Endothelial cell of umbilical vein (primary cell): ENCODE results near the gene LGMN. TPM values are rescaled to one million over a fixed set of nuclear protein-coding genes. Genes with fewer than 3 reads are reported as not detected.

ENCODE experiments used
- BruUV-seq: library from RNA; stranded (reverse); fragments of 400-500 nt; replicated peaks from 2 replicates; lab custom pipeline; 2021; lab: Mats Ljungman, UMichigan
- CTCF ChIA-PET: fragments of 300-600, 350-600 bp; sonication (Branson Sonifier 250); formaldehyde crosslinking; loops from one replicate; lab custom pipeline; 2021; ENCODE audit warnings: antibody characterized with exemption, inconsistent platforms; lab: Charles Lee
- POLR2A ChIA-PET: fragments of 300-600, 350-600 bp; sonication (Branson Sonifier 250); formaldehyde crosslinking; loops from one replicate; lab custom pipeline; 2021; ENCODE audit warnings: antibody characterized with exemption, inconsistent platforms; lab: Charles Lee
- DNase-seq: peaks from one replicate; pipeline ENCODE4 v3.0.0-alpha.2; 2011; ENCODE audit warnings: low read depth, low spot score
- FAIRE-seq: peaks from 2 replicates; lab custom pipeline; 2011; peaks lifted over from hg19 to GRCh38; lab: Jason Lieb, UNC
- H2AFZ ChIP-seq: 2 replicates; pipeline ENCODE4 v1.6.0; 2012; ENCODE audit warnings: low read depth, low read length, control low read depth, inconsistent platforms
- H3K27ac ChIP-seq: 2 replicates; pipeline ENCODE4 v1.5.1; 2011; ENCODE audit warnings: low read depth, mild to moderate bottlenecking, control low read depth, low read length, moderate library complexity; ENCODE audit not compliant: insufficient read depth
- H3K27me3 ChIP-seq, 2 experiments: 2 replicates each; pipeline versions ENCODE4 v1.6.0 to v1.6.1; 2011; ENCODE audit warnings: low read length in 2 of 2, mixed read lengths in 1 of 2; ENCODE audit not compliant: control insufficient read depth in 2 of 2, insufficient read depth in 2 of 2
- H3K36me3 ChIP-seq, 2 experiments: 2 replicates in 1 of 2; 3 replicates in 1 of 2; pipeline ENCODE4 v1.5.1; 2011; ENCODE audit warnings: low read length in 2 of 2, mild to moderate bottlenecking in 1 of 2, moderate library complexity in 1 of 2; ENCODE audit not compliant: control insufficient read depth in 2 of 2, insufficient read depth in 2 of 2; ENCODE audit errors: extremely low read depth in 1 of 2
- H3K4me1 ChIP-seq: 3 replicates; pipeline ENCODE4 v1.5.1; 2011; ENCODE audit warnings: mild to moderate bottlenecking, low read length; ENCODE audit not compliant: control insufficient read depth, insufficient read depth; ENCODE audit errors: extremely low read depth
- H3K4me2 ChIP-seq: 2 replicates; pipeline ENCODE4 v1.6.1; 2011; ENCODE audit warnings: low read length, control low read depth, mixed read lengths; ENCODE audit not compliant: insufficient read depth
- H3K4me3 ChIP-seq, 3 experiments: fragments of 200-600 bp in 1 of 3; sonication (generic), shearing (Covaris generic) in 1 of 3; replicated peaks in 1 of 3; 2 replicates each; pipeline ENCODE4 v1.5.1; 2011 to 2016; ENCODE audit warnings: control low read depth in 3 of 3, low read length in 3 of 3, mild to moderate bottlenecking in 2 of 3, inconsistent platforms in 1 of 3, low read depth in 1 of 3, moderate library complexity in 1 of 3; ENCODE audit not compliant: insufficient read depth in 1 of 3
- H3K79me2 ChIP-seq: 2 replicates; pipeline ENCODE4 v1.6.0; 2012; ENCODE audit warnings: low read length, inconsistent platforms; ENCODE audit not compliant: control insufficient read depth, insufficient read depth
- H3K9ac ChIP-seq: replicated peaks from 2 replicates; pipeline ENCODE3; 2011; ENCODE audit warnings: low read length, control low read depth; ENCODE audit not compliant: insufficient read depth; ENCODE audit errors: extremely low read depth
- H3K9me1 ChIP-seq: replicated peaks from 3 replicates; pipeline ENCODE4 v1.6.0; 2011; ENCODE audit warnings: mild to moderate bottlenecking, low read length; ENCODE audit not compliant: control insufficient read depth, insufficient read depth; ENCODE audit errors: extremely low read depth
- H3K9me3 ChIP-seq: replicated peaks from 2 replicates; pipeline ENCODE4 v1.5.1; 2012; ENCODE audit warnings: low read length, inconsistent platforms; ENCODE audit not compliant: control insufficient read depth, insufficient read depth
- H4K20me1 ChIP-seq: replicated peaks from 2 replicates; pipeline ENCODE3; 2011; ENCODE audit warnings: mild to moderate bottlenecking, low read length; ENCODE audit not compliant: control insufficient read depth, insufficient read depth; ENCODE audit errors: extremely low read depth
- EZH2 ChIP-seq: IDR thresholded peaks from 2 replicates; pipeline ENCODE4 v1.6.1; 2012; ENCODE audit warnings: borderline replicate concordance, low read depth, mild to moderate bottlenecking, moderate library complexity, low read length, inconsistent platforms; ENCODE audit not compliant: severe bottlenecking
- FOS ChIP-seq: IDR thresholded peaks from 2 replicates; pipeline ENCODE4 v1.6.1; 2011; ENCODE audit warnings: mild to moderate bottlenecking, low read length, moderate library complexity, borderline replicate concordance; ENCODE audit not compliant: insufficient read depth
- GATA2 ChIP-seq: IDR thresholded peaks from 2 replicates; pipeline ENCODE4 v1.7.0; 2011; ENCODE audit warnings: low read depth, mild to moderate bottlenecking, moderate library complexity, mixed read lengths, low read length; ENCODE audit not compliant: insufficient read length, insufficient read depth
- JUN ChIP-seq: IDR thresholded peaks from 2 replicates; pipeline ENCODE4 v1.6.1; 2011; ENCODE audit warnings: borderline replicate concordance, low read depth; ENCODE audit not compliant: insufficient read length, insufficient read depth
- MYC ChIP-seq: IDR thresholded peaks from one replicate; pipeline ENCODE4 v1.6.1; 2011; ENCODE audit warnings: mild to moderate bottlenecking, low read depth, low read length
- POLR2A ChIP-seq: IDR thresholded peaks from 2 replicates; pipeline ENCODE4 v1.6.1; 2012; ENCODE audit warnings: low read depth, mild to moderate bottlenecking, control low read depth, low read length
- POLR2AphosphoS5 ChIP-seq: IDR thresholded peaks from 2 replicates; pipeline ENCODE4 v1.6.1; 2012; ENCODE audit warnings: low read depth, mild to moderate bottlenecking, control low read depth, low read length, moderate library complexity; ENCODE audit not compliant: insufficient read depth
- dilution Hi-C: fragments of 300-500 bp; cut with MboI; formaldehyde crosslinking; loops from one replicate; pipeline ENCODE4 v1.15.0; 2019; ENCODE audit warnings: low sequenced_read_pairs; ENCODE audit not compliant: extremely low pct_ligation_motif_present
- intact Hi-C: fragments of 100-400 bp; cut with micrococcal nuclease; formaldehyde crosslinking; loops from one replicate; pipeline ENCODE4 v1.10.0; 2022
- polyA plus RNA-seq, 4 experiments: library from polyadenylated mRNA; depleted of rRNA in 3 of 4; stranded (reverse) in 3 of 4; unstranded in 1 of 4; fragments of >200 nt; gene quantifications; 2 replicates each; pipeline versions ENCODE4 v1.2.1 to v1.2.3, GENCODE V29; 2011 to 2012; ENCODE audit warnings: missing spikeins in 1 of 4
- total RNA-seq: library from RNA; stranded (reverse); gene quantifications from 2 replicates; pipeline ENCODE4 v1.2.3, GENCODE V29; 2021
- TF ChIP-seq, protein P1 (sequence below): IDR thresholded peaks from 2 replicates; pipeline ENCODE4 v1.6.1; 2011; ENCODE audit not compliant: insufficient read depth, insufficient read length
- TF ChIP-seq, protein P2 (sequence below), 2 donors: IDR thresholded peaks; 1 replicate in 1 of 2; 2 replicates in 1 of 2; pipeline ENCODE4 v1.5.1; 2011; ENCODE audit warnings: low read length in 2 of 2, mild to moderate bottlenecking in 2 of 2, moderate library complexity in 2 of 2, control low read depth in 1 of 2, inconsistent platforms in 1 of 2, low read depth in 1 of 2; ENCODE audit not compliant: insufficient read depth in 1 of 2; ENCODE audit errors: extremely low read depth in 1 of 2

LGMN gene
- total and polyA plus RNA-seq, 2 donors (not counting 3 experiments of a cell fraction or from before 2014, with no cell fraction given), result 56.7 to 99.2 TPM

DNA sequence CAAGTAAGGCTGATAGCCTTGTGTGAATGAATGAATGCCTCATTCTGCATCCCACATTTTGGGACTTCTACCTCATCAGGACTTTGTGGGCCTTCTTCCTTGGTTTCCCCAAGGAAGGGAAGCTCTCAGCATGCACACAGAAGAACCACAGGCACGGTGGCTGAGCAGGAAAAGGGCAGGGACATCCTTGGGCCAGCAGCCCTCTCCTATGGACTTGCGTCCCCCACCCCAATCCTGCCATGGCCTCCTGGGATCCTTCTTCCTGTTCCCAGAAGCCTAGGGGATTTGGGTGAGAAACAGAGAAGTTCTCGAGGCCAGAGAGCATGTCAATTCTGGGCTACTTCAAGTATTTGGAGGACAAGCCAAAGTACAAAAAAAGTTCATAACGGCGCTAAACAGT, 69.7 kb downstream of the LGMN start:
- no peaks in the 10 kb centered on the region for H3K27me3 ChIP-seq
- FAIRE-seq (no peak), DNase-seq (no peak)
- H3K4me3 ChIP-seq, result no peak overlapping the region
- no peaks in the 10 kb centered on the region for H3K9me3 ChIP-seq
- intact Hi-C loops, result no loop called here
- no peaks in the 10 kb centered on the region for H3K79me2 ChIP-seq
- CTCF ChIA-PET, result no interaction called here
- peaks cover 4% of the 10 kb centered on the region for H3K4me1 ChIP-seq
- H2AFZ ChIP-seq, result no peak overlapping the region
- POLR2A ChIA-PET, result no interaction called here
- H3K27ac ChIP-seq, result no peak overlapping the region
- no peaks in the 10 kb centered on the region for H4K20me1 ChIP-seq
- dilution Hi-C loops, result loop anchor here (25.0 kb wide), 1 partner anchor 316 kb away; no protein-coding TSS in a partner anchor
- TF ChIP-seq, protein P1, sequence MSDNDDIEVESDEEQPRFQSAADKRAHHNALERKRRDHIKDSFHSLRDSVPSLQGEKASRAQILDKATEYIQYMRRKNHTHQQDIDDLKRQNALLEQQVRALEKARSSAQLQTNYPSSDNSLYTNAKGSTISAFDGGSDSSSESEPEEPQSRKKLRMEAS, result no peak
- TF ChIP-seq POLR2AphosphoS5 (no peak), EZH2 (no peak), GATA2 (no peak)
- H3K9me1 ChIP-seq, result no peaks in the 10 kb centered on the region
- H3K4me2 ChIP-seq, result no peak overlapping the region
- H3K9ac ChIP-seq, result no peak overlapping the region
- H3K36me3 ChIP-seq, result peaks cover 0 to 4% of the 10 kb centered on the region in 2 experiments
- BruUV-seq, result no TSS peak

DNA sequence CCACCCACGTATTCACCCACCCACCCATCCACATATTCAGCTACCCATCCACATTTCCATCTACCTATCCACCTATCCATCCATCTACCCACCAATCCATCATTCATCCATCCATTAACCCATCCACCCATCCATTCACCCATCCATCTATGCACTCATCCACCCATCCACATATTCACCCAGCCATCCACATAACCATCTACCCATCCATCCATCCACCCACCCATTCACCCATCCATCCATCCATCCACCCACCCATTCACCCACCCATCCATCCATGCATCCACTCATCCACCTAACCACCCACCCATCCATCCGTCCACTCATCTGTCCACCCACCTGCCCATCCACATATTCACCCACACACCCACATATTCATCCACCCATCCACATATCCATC, 70.5 kb downstream of the LGMN start:
- no TSS peak for BruUV-seq

More for the DNA sequence above, 70.5 kb downstream of the LGMN start:
- ChIA-PET POLR2A (no interaction called here), CTCF (no interaction called here)
- H3K9me3 ChIP-seq, result no peaks in the 10 kb centered on the region
- no peak for TF ChIP-seq GATA2
- TF ChIP-seq FOS, result no peak
- TF ChIP-seq EZH2, result no peak
- TF ChIP-seq POLR2AphosphoS5, result no peak
- no peak for TF ChIP-seq POLR2A
- no peak for TF ChIP-seq JUN
- no peak for TF ChIP-seq MYC
- TF ChIP-seq, protein P1, result no peak
- TF ChIP-seq, protein P2, sequence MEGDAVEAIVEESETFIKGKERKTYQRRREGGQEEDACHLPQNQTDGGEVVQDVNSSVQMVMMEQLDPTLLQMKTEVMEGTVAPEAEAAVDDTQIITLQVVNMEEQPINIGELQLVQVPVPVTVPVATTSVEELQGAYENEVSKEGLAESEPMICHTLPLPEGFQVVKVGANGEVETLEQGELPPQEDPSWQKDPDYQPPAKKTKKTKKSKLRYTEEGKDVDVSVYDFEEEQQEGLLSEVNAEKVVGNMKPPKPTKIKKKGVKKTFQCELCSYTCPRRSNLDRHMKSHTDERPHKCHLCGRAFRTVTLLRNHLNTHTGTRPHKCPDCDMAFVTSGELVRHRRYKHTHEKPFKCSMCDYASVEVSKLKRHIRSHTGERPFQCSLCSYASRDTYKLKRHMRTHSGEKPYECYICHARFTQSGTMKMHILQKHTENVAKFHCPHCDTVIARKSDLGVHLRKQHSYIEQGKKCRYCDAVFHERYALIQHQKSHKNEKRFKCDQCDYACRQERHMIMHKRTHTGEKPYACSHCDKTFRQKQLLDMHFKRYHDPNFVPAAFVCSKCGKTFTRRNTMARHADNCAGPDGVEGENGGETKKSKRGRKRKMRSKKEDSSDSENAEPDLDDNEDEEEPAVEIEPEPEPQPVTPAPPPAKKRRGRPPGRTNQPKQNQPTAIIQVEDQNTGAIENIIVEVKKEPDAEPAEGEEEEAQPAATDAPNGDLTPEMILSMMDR (IDR thresholded peaks at IDR 0.05; ENCODE audit: extremely low read depth in 1 of 2, insufficient read depth in 1 of 2, low read depth in 1 of 2, low read length in 2 of 2), result no peak
- no peak overlapping the region for H3K27ac ChIP-seq
- no peaks in the 10 kb centered on the region for H4K20me1 ChIP-seq
- no peak overlapping the region for H3K4me2 ChIP-seq
- H3K27me3 ChIP-seq, result no peaks in the 10 kb centered on the region
- no peaks in the 10 kb centered on the region for H3K79me2 ChIP-seq
- no peak overlapping the region for H3K9ac ChIP-seq
- peaks cover 0 to 4% of the 10 kb centered on the region in 2 experiments for H3K36me3 ChIP-seq
- H2AFZ ChIP-seq, result no peak overlapping the region
- DNase-seq, result no peak
- intact Hi-C loops (no loop called here), dilution Hi-C loops (loop anchor here (25.0 kb wide), 1 partner anchor 316 kb away; no protein-coding TSS in a partner anchor)
- FAIRE-seq, result no peak
- no peak overlapping the region for H3K4me3 ChIP-seq
- H3K9me1 ChIP-seq, result no peaks in the 10 kb centered on the region
- H3K4me1 ChIP-seq, result peaks cover 4% of the 10 kb centered on the region
